Measurements from ENCODE around the gene SLC13A3. TPM values are rescaled to one million over a fixed set of nuclear protein-coding genes. Genes with fewer than 3 reads are reported as not detected.

The SLC13A3 gene
- total RNA-seq, 3 donors from 2014 or later, result 1.3 to 2.9 (median 1.6) TPM

GRCh38 chr20:46663531-46663930 lies 12.3 kb upstream of the SLC13A3 start:
- Histone ChIP-seq H3K27ac (no peak overlapping the region), H3K4me3 (no peak overlapping the region), H3K36me3 (no peaks in the 10 kb centered on the region), H3K4me1 (no peaks in the 10 kb centered on the region), H3K9me3 (no peaks in the 10 kb centered on the region), H3K27me3 (no peaks in the 10 kb centered on the region)
- no peak for TF ChIP-seq POLR2AphosphoS5 (IDR thresholded peaks at IDR 0.05)
- TF ChIP-seq CTCF (IDR thresholded peaks at IDR 0.05), result no peak
- TF ChIP-seq POLR2A (IDR thresholded peaks at IDR 0.05), result no peak
- DNase-seq (ENCODE audit: low spot score in 2 of 2), result no peak
- intact Hi-C loops (cut with DNase I; ENCODE audit: low total_unique reads), result no loop called here

- no peak overlapping the region for H3K4me3 ChIP-seq
- DNase-seq (ENCODE audit: low spot score in 2 of 2), result no peak
- intact Hi-C loops (cut with DNase I; ENCODE audit: low total_unique reads), result no loop called here
- TF ChIP-seq POLR2A (IDR thresholded peaks at IDR 0.05) (no peak), POLR2AphosphoS5 (IDR thresholded peaks at IDR 0.05) (no peak), CTCF (IDR thresholded peaks at IDR 0.05) (no peak)
- no peaks in the 10 kb centered on the region for H3K4me1 ChIP-seq
- H3K27ac ChIP-seq, result no peak overlapping the region
- H3K27me3 ChIP-seq, result no peaks in the 10 kb centered on the region
- H3K36me3 ChIP-seq, result no peaks in the 10 kb centered on the region
- no peaks in the 10 kb centered on the region for H3K9me3 ChIP-seq
Observed at GRCh38 chr20:46661659-46662058, 10.4 kb upstream of the SLC13A3 start.

DNA sequence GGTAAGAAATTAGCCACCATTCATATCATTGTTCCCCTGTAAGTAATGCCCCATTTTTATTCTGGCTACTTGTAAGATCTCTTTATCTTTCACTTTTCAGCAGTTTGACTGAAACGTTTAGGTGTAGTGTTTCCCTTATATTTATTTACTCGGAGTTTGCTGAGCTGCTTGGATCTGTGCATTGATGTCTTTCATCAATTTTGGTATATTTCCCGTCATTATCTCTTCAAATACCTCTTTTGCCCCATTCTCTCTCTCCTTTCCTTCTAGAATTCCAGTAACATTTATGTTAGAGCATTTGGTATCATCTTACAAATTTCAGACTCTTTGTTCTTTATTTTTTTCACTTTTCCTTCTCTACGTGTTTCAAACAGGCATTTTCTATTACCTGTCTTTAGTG lies 9.2 kb upstream of the SLC13A3 start:
- DNase-seq (ENCODE audit: low spot score in 2 of 2), result no peak
- TF ChIP-seq POLR2A (IDR thresholded peaks at IDR 0.05) (no peak), CTCF (IDR thresholded peaks at IDR 0.05) (no peak)
- H3K27ac ChIP-seq, result no peak overlapping the region
- intact Hi-C loops (cut with DNase I; ENCODE audit: low total_unique reads), result no loop called here
- H3K4me3 ChIP-seq, result no peak overlapping the region
- no peaks in the 10 kb centered on the region for H3K27me3 ChIP-seq
- no peaks in the 10 kb centered on the region for H3K4me1 ChIP-seq
- no peaks in the 10 kb centered on the region for H3K9me3 ChIP-seq
- no peaks in the 10 kb centered on the region for H3K36me3 ChIP-seq

- Histone ChIP-seq H3K27ac (no peak overlapping the region), H3K4me3 (no peak overlapping the region), H3K4me1 (no peaks in the 10 kb centered on the region), H3K27me3 (no peaks in the 10 kb centered on the region), H3K36me3 (no peaks in the 10 kb centered on the region), H3K9me3 (no peaks in the 10 kb centered on the region)
- no peak for TF ChIP-seq POLR2A (IDR thresholded peaks at IDR 0.05)
- TF ChIP-seq CTCF (IDR thresholded peaks at IDR 0.05), result no peak
- no peak for TF ChIP-seq POLR2AphosphoS5 (IDR thresholded peaks at IDR 0.05)
- intact Hi-C loops (cut with DNase I; ENCODE audit: low total_unique reads), result no loop called here
- no peak for DNase-seq (ENCODE audit: low spot score in 2 of 2)
Observed at GRCh38 chr20:46657618-46658017, 6.4 kb upstream of the SLC13A3 start.

GRCh38 chr20:46657137-46657536 lies 5.9 kb upstream of the SLC13A3 start:
- H3K4me3 ChIP-seq, result no peak overlapping the region
- no peak overlapping the region for H3K27ac ChIP-seq
- intact Hi-C loops (cut with DNase I; ENCODE audit: low total_unique reads), result no loop called here
- TF ChIP-seq POLR2A (IDR thresholded peaks at IDR 0.05) (no peak), CTCF (IDR thresholded peaks at IDR 0.05) (no peak), POLR2AphosphoS5 (IDR thresholded peaks at IDR 0.05) (no peak)
- H3K9me3 ChIP-seq, result no peaks in the 10 kb centered on the region
- no peaks in the 10 kb centered on the region for H3K27me3 ChIP-seq
- H3K36me3 ChIP-seq, result no peaks in the 10 kb centered on the region
- DNase-seq (ENCODE audit: low spot score in 2 of 2), result no peak
- no peaks in the 10 kb centered on the region for H3K4me1 ChIP-seq
